Erythroblast (primary cell): ENCODE results near the gene MKLN1.

ENCODE experiments used
- GATA1 ChIP-seq: IDR thresholded peaks from 2 replicates; pipeline ENCODE4 v1.6.1; 2011; ENCODE audit warnings: low read depth, mild to moderate bottlenecking, control low read depth, low read length, moderate library complexity
- POLR2A ChIP-seq: IDR thresholded peaks from 2 replicates; pipeline ENCODE4 v1.6.1; 2011; ENCODE audit warnings: mild to moderate bottlenecking, low read length

DNA sequence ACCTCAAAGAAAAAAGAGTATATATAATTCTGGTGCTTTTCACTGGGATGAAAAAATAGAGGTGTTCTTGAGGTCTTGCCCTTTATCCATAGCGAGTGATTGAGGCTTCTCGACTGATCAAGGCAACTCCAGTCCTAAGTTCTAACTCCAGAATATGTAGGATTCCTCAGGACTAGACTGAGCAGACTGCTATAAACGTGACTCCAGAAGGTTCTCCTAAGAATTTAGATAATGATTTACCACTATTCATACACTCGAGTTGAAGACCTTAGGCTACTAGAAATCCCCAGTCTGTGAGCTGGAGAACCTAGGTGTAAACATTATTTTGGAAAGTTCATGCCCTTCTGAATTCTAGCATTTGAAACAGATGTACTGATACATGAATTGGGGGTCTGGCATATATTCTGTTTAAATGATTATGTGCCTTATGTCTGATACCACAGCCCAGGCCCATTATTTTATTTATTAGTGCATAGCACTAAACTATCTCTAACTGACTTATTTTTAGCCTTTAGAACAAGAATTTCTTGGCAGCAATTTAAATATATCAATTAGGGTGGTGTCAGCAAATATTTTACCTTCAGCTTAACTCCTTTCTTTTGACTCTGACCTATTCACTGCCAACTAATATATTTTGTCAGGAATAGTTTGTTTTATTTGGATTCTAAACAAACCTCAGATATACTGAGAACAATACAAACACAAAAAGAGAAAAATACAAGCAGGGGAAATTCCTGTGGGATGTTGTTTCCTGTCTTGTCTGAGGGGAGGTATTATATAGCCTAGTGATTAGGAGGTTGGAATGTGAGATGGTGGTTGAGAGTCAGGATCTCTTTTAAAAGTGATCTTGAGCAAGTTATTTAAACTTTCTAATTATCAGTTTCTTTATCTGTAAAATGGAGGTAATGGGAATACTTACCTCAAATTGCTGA, 153.0 kb downstream of the MKLN1 start:
- TF ChIP-seq POLR2A: no peak
- TF ChIP-seq GATA1: no peak
